Measurements from ENCODE around the gene RPE65.
"Not testable (repeated sequence)": the region's sequence is repeated elsewhere in the genome, so short reads cannot be mapped to it uniquely, and the experiment has no call there.

The RPE65 gene

GRCh38 chr1:68448365-68448764, 1.4 kb downstream of the RPE65 start:
- DNase-seq, result no peak

- DNase-seq, result no peak
Observed at GRCh38 chr1:68445709-68446108, 4.0 kb downstream of the RPE65 start.

- DNase-seq, result no peak
Observed at GRCh38 chr1:68442822-68443556, 6.8 kb downstream of the RPE65 start.

GRCh38 chr1:68442006-68442405, 7.7 kb downstream of the RPE65 start:
- DNase-seq, result no peak

DNA sequence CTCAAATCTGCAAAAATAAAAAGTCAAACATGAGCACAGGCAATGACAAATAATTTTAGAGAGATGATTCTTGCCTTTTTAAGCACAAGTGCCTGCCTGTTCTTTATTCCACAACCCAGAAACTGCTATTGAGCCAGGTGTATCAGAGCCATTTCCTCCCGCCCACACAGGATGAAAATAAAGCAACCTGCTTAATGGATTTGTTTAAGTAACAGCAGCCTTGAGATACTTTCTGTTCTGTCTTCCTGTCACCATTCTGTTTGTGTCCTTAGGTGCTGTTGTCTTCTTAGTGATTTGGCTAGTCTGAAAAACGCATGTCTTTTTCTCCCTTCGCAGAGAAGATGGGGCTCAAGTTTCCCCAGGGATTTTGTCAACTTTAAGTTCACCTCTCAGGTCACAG, 11.4 kb downstream of the RPE65 start:
- DNase-seq, result no peak

GRCh38 chr1:68433395-68433794, 16.4 kb downstream of the RPE65 start:
- no peak for DNase-seq

DNA sequence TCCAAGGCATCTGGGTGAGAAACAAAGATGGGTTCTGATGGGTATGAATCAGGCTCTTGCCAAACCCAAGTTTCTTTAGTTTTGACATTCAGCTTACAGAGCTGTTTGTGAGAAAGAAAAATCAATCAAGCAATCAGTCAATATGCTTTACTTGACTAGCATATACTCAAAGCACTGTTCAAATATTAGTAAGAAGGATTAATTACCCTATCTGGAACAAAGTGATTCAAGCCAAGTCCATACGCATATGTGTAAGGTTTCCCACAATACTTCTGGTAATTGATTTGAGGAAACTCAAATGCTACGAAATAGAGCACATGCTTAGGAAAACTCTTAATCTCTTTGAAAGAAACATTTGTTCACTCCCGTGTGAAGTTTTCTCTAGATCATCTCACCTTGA, 18.7 kb downstream of the RPE65 start:
- no peak for DNase-seq

DNA sequence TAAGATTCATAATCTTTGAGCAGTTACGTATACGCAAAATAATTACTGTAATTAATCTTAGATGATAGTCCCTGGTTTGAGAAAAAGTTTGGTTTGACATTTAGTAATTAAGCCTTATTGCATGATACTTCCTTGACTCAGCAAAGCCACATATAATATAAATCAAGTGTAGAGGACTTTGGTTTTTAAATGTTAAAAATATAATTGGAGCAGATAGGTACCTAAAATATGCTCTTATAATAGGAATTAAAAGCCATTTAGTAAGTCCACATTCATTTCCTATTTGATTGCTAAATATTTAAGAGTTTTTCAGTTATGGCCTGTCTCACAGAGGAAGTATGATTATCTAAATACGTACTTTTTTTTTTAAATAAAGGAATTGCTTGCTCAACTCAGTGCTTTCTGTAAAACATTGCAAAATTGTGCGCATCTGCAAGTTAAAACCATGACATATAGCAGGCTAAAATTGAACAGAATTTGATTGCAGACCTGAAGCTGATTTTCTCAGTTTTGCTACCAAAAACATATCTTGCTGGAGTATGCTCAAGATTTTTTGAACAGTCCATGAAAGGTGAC, 20.4 kb downstream of the RPE65 start:
- DNase-seq, result no peak

DNA sequence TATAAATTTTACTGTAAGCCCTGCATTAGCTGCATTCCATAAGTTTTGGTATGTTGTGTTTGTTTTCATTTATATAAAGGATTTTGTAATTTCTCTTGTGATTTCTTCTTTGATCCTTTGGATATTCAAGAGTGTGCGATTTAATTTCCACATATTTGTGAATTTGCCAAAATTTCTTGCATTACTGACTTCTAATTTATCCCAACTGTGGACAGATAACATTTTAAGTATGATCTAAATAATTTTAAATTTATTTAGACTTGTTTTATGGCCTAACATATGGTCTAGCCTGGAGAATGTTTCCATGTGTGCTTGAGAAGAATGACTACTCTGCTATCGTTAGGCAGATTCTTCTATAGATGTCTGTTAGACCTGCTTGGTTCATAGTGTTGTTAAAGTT, 23.2 kb downstream of the RPE65 start:
- DNase-seq, result no peak

DNA sequence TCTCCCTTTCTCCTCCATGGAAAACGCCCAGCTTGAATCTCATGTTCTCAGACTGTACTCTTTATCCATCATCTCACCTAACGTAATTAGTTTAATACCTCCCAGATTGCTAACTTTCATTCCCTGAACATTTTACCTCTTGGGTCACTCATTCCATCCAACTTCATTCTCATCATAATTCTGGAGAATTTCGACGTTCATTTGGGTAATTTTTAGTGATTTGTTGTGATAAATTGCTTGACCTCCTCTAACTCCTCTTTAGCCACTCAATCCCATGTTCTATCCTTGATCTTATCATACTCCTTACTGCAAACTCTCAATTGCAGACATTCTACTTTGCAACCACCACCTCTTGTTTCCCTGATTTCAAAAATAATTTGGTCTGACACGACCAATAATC, 28.4 kb downstream of the RPE65 start:
- DNase-seq, result no peak

DNA sequence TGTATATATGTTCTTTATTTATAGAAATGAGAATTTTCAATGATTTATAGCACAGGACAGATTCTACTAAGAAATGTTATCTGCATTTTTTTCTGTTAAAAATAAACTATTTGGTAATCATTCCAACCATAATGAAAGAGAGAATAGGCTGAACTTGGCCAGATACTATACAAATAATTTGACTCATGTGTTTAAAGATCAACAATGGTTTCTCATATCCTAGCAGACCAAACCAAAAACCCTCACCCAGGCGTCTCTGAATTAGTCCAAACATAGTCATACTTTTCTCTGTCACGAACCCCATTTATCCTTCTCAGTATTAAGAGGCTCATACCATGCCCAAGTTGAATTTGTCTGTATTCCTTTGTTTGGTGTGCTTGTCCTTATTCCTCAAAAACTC, 40.3 kb downstream of the RPE65 start:
- no peak for DNase-seq

DNA sequence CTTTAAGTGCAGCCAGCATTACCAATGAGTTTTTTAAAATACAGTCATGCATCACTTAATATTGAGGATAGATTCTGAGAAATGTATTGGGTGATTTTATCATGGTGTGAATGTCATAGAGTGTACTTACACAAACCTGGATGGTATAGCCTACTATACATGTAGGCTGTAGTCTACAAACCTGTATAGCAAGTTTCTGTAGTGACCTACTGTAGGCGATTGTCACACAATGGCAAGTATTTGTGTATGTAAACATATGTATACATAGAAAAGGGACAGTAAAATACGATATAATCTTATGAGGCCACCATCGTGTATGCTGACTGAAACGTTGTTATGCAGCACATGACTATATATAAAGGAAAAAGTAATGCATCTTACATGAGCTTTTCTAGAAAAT, 48.2 kb downstream of the RPE65 start:
- no peak for DNase-seq

DNA sequence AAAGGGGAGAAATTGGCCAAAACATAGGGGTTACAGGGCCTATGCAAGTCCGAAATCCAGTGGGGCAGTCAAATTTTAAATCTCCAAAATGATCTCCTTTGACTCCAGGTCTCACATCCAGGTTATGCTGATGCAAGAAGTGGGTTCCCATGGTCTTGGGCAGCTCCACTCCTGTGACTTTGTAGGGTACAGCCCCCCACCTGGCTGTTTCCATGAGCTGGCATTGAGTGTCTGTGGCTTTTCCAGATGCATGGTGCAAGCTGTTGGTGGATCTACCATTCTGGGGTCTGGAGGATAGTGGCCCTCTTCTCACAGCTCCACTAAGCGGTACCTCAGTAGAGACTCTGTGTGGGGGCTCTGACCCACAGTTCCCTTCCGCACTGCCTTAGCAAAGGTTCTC, 54.2 kb downstream of the RPE65 start:
- not testable (repeated sequence) for DNase-seq

DNA sequence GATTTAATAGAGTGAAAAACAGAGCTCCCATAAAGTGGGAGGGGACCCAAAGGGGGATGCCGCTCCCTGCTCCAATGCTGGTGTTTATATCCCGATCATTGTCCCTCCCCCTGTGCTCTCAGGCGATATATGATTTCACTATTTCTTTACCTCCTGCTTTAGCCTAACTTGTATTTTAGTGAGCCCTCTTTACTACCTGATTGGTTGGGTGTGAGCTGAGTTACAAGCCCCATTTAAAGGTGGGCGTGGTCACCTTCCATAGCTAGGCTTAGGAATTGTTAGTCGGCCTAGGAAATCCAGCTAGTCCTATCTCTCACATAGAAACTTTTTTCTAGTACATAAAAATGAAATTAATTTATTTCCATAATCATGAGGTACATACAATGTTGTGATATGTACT, 57.3 kb downstream of the RPE65 start:
- DNase-seq, result not testable (repeated sequence)

DNA sequence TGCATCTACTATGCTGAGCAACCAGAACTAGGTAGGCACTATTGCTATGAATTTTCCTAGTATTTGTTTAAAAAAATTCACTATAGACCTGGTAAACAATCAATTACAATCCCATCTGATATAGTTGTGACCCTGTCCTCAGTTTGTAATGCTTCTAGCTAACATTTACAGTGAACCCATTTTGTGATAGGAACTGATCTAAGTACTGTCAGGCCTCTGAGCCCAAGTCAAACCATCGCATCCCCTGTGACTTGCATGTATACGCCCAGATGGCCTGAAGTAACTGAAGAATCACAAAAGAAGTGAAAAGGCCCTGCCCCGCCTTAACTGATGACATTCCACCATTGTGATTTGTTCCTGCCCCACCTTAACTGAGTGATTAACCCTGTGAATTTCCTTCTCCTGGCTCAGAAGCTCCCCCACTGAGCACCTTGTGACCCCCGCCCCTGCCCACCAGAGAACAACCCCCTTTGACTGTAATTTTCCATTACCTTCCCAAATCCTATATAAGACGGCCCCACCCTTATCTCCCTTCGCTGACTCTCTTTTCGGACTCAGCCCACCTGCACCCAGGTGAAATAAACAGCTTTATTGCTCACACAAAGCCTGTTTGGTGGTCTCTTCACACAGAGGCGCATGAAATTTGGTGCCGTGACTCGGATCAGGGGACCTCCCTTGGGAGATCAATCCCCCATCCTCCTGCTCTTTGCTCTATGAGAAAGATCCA, 63.8 kb downstream of the RPE65 start:
- not testable (repeated sequence) for DNase-seq

- DNase-seq, result no peak
Observed at GRCh38 chr1:68384872-68385411, 64.8 kb downstream of the RPE65 start.

GRCh38 chr1:68384321-68384813, 65.4 kb downstream of the RPE65 start:
- DNase-seq, result no peak

DNA sequence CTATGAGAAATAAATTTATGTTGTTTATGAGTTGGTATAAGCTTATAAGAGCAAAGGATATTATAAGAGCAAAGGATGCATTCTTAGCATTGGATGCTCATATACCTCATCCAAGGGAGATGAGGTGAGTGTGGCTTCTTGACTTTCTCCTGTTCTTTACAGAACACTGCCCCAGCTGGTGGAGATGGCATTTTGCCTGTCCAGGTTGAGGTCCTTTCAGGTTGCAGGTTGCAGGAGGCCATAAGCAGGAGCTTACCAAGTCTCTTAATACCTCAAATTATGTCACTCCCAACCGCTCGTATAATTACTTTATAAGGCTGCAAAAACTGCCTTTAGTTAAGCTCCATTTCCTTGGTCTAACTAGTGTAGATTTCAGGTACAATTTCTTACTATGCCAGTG, 66.7 kb downstream of the RPE65 start:
- no peak for DNase-seq

GRCh38 chr1:68379085-68379478, 70.7 kb downstream of the RPE65 start:
- DNase-seq, result no peak
